NCI-H510A treated with DMSO at 0.1 percent for 48 hours (cell line): Measurements from ENCODE around the gene IL20RA.

Experiments used
- DNase-seq: peaks from one replicate; lab custom pipeline; 2025; lab: John Stamatoyannopoulos, UW

Gene IL20RA

DNA sequence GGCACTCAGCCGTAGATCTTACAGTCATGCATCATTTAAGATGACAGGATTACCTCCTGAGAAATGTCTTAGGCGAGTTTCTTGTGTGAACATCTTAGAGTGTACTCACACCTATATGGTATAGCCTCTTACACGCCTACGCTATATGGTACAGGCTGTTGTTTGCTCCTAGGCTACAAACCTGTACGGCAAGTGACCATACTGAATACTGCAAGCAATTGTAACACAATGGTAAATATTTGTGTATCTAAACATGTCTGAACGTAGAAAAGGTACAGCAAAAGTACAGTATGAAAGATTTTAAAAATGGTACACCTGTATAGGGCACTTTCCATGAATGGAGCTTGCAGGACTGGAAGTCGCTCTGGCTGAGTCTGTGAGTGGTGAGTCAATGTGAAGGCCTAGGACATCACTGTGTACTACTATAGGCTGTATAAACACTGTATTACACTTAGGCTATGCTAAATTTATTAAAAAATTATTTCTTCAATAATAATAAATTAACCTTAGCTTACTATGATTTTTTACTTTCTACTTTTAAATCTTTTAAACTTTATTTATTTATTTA lies 541 bp upstream of the IL20RA start:
- DNase-seq, result no peak

GRCh38 chr6:137043710-137044365 lies 927 bp downstream of the IL20RA start:
- DNase-seq, result no peak

GRCh38 chr6:137040393-137040792 lies 4.4 kb downstream of the IL20RA start:
- no peak for DNase-seq

DNA sequence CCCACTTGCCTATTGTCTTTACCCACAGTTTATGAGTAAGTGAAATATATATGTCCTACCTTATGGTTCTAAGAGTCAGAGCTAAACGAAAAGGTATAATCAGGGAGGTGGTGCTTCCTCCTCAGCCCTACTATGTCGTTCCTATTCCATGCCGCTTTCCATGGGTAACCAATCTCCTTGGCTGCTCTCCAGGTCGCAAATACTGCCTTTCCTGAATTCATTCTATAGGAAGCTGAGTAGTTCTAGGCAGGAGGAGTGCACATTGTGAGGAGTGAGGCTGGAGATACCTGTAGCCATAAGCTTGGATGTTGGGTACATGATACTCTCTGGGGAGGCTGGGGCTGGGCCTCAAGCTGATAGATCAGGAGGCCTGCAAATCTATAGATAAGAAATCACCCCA lies 5.8 kb downstream of the IL20RA start:
- DNase-seq, result no peak

GRCh38 chr6:137036566-137037300 lies 8.0 kb downstream of the IL20RA start:
- no peak for DNase-seq

- no peak for DNase-seq
Measured at GRCh38 chr6:137033828-137034227, 10.9 kb downstream of the IL20RA start.

GRCh38 chr6:137031122-137031521 lies 13.6 kb downstream of the IL20RA start:
- DNase-seq, result no peak

DNA sequence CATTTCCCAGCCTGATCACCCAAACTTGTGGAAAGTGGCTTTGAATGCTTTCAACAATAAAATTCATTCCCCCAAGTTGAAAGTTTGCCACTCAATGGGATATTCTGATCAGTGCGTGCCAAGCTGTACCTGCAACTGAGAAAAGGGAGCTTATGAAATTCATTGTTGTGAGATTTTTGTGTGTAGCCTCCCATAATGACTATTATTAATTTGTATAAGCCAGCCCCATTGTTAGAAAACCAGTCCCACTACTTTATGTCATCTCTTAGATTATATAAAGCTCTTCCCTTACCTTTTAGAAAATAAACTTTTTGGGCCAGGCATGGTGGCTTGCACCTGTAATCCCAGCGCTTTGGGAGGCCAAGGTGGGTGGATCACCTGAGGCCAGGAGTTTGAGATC lies 15.9 kb downstream of the IL20RA start:
- DNase-seq, result no peak

GRCh38 chr6:137025786-137026730 lies 18.7 kb downstream of the IL20RA start:
- peak; percentile 44 for DNase-seq

DNA sequence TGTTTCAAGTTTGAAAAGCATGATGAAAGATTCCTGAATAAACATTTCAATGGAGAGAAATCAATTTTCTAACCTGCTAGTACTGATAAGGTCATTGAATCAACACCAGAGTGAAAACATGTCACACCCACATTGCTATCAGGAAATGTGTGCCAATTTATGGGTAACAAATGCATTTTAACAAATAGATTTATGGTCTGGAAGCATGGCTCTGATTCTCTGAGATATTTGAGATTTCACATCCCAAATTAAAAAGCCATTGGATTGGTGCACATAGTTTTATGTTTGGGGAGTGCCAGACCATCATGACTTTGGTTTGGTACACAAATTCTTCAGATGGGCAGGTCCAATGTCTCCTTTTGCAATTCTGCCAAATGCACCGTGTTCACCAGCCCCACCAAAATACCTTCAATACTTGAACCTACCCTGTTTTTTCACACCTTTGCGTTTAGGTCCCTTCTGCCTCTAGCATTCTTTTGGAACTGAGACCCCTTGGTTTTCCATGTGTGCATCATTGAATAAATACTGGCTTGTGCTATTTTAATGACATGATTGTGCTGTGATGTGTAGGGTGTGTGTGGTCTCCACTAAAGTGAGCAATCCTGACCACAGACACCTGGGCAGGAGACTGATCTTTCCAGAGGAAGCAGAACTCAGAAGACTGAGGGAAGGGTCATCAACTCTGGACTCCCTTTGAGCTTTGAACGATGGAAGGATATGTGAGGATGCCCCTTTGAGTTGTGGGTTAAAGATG lies 20.4 kb downstream of the IL20RA start:
- DNase-seq, result no peak

DNA sequence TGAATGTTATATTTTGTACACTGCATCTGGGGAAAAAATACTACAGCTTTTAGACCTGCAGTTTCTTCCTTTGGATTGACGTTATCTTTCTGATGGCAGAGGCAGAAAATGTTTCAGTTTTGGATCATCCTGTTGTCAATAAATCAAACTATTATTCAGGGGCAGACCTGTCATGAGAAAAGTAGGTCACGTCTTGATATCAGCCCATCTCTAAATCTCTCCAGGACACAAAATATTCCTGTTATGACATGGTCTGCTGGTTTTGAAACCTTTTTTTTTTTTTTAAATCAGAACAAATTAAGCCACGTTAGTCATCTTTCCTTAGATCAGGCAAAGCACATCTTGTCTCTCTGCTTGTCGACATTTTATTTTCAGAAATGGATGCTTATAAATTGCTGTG lies 24.0 kb downstream of the IL20RA start:
- DNase-seq, result no peak

DNA sequence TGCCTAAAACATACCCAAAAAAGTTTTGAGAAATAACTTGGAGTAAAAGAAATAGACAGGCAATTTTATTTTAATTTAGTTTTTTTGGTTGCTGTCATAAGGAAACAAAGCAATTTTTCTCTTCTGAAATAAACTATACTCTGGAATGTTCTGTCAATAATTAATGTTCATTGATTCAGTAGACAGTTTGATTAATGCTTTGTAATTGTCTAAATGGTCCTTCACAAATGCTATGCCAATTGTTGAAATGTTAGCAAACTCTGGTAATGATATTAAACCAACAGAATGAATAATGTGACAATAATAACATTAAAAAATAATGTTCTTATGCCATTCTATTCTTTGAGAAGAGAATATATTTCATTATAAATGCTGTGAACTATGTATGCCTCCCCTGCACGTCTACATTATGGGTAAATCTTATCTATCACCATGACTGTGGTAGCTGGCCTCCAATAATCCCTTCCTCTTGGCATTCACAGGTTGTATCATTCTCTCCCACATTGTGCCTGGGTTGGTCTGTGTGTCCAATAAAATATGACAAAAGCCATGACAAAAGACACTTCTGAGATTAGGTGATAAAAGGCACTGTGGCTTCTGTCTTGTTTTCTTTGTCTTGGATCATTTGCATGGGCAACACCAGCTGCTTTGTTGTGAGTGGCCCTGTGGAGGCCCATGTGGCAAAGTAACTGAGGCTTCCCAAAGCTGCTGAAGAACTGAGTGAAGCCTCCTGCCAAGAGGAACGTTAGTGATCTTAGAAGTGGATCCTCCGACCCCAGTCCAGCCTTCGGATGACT lies 25.1 kb downstream of the IL20RA start:
- DNase-seq, result no peak

DNA sequence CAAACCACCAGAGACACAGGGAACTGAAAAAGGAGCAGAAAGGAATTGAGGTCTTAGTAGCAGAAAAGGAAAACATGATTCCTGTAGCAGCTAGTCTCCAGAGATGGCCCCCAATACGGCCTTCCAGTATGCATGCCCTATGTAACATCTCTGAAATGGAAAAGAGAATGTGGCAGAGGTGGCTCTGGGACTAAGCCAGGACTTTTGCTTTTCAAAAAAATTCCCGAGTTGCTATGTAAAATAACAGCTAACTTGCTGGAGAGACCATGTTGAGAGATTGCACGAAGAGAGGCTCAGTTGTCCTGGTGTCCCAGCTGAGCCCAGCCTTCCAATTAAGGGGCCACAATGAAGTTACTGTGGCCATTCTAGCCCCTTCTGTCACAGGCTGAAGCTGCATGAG lies 27.7 kb downstream of the IL20RA start:
- no peak for DNase-seq

DNA sequence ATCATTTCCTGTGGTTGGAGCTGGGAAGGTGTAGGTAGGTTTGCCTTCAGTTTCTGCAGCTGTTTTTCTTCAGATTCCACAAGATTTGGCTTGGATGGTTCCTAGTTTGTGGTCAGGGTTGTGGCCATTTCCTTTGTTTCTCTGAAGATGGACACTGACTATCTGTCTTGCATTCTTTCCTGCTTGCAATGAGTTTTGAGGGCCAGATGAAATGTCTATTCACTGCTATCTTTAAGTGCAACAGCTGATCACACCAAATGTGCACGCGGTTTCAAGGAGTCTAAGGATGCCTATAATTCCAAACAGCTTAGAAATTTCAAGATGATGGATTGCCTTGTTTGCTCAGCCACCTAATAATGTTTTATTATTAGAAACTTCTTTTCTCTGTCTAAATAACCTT lies 28.4 kb downstream of the IL20RA start:
- DNase-seq, result no peak

DNA sequence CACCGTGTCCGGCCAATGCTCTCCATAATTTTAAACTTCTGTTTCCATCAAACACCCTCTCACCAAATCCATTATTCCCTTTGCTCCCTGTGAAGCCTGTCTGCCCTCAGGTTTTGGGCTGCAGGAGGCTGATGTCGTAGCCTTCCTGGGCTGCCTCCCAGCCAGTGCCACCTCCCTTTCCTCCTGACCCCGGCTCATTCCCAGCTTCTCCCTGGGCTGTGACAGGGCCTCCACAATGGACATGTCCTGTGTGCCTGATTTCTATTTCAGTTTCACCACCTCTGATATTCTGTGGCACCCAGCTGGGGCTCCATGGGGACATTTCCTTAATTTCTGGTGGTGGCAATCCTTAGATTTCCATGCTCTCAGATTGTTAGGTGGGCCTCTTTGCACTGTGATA lies 28.8 kb downstream of the IL20RA start:
- no peak for DNase-seq

GRCh38 chr6:137013738-137014602 lies 30.8 kb downstream of the IL20RA start:
- DNase-seq, result peak; percentile 8

- DNase-seq, result no peak
Measured at GRCh38 chr6:137013031-137013430, 31.7 kb downstream of the IL20RA start.

GRCh38 chr6:137011406-137011805 lies 33.4 kb downstream of the IL20RA start:
- DNase-seq, result no peak

DNA sequence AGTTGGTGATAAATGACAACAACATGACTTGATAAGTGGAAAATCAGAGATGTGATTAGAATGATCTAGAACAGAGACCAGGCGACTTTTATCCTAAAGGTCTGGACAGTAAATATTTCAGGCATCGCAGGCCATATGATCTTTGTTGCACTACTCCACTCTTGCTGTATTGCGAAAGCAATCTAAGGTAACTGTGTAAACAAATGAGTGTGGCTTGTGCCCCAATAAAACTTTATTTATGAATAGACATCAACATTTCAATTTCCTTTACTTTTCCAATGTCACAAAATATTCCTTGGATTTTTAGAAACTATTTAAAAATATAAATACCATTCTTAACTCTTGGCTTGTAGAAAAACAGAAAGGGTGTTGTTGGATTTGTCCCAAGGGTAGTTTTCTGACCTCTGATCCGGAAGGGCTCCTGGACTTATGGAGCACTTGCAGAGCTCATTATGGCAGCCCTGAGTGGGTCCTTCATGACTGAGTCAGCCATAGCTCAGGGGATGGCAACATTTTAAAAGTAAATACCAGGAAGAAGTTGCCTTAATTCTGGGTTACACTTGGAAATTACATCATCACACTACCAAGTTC lies 34.5 kb downstream of the IL20RA start:
- no peak for DNase-seq
